ENCODE data around the gene IGSF21.

The IGSF21 gene

DNA sequence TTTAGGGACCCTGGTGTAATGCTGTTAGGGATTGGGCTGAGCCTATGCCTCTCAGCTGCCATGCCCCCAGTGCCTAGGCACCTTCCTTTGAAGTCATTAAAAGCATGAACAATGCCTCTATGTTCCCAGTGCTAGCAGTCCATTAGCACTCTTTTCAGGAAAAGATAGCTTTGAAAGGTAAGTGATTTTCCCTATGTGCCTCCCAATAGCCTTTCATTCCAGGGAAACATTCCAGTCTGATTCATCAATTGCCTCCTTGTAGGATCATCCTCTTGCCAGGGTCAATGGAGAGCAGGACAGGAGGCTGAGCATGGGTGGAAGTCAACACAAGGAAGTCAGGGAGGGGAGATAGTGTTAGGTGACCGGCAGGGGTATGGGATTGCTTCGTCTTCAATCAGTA is 8.6 kb upstream of the IGSF21 start:
- H3K27me3 ChIP-seq (ENCODE audit: insufficient read depth, poor library complexity, severe bottlenecking) = no peaks in the 10 kb centered on the region
- no peak for DNase-seq (ENCODE audit: low read depth in 1 of 2, low spot score in 1 of 2)

DNA sequence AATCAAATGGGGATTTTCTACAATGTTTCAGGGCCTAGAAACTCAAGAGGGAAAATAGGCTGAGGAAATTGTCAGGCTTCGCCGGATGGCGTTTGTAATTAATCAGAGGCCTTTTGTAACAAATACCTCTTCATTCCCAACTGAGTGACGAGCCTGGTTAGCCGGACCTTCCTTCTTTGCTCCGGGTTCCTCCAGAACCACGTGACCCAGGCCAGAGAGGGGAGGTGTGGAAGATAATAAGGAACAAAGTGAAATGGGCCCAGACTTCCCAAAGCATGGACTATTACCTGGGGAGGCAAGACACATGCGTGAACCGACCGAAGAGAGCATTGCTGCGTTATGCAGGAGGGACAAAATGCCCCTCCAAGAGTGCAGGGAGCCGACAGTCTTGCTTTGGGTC is 7.5 kb upstream of the IGSF21 start:
- Histone ChIP-seq H3K27ac (replicated peaks) (no peak overlapping the region), H3K4me3 (replicated peaks; ENCODE audit: insufficient read depth, low read length) (no peak overlapping the region), H3K27me3 (ENCODE audit: insufficient read depth, poor library complexity, severe bottlenecking) (no peaks in the 10 kb centered on the region)
- no peak for DNase-seq (ENCODE audit: low read depth in 1 of 2, low spot score in 1 of 2)
- no peak for TF ChIP-seq POLR2AphosphoS5 (IDR thresholded peaks at IDR 0.05; ENCODE audit: low read depth)
- no peak for TF ChIP-seq GABPA (IDR thresholded peaks at IDR 0.05; ENCODE audit: low read depth)
- TF ChIP-seq, protein P1, sequence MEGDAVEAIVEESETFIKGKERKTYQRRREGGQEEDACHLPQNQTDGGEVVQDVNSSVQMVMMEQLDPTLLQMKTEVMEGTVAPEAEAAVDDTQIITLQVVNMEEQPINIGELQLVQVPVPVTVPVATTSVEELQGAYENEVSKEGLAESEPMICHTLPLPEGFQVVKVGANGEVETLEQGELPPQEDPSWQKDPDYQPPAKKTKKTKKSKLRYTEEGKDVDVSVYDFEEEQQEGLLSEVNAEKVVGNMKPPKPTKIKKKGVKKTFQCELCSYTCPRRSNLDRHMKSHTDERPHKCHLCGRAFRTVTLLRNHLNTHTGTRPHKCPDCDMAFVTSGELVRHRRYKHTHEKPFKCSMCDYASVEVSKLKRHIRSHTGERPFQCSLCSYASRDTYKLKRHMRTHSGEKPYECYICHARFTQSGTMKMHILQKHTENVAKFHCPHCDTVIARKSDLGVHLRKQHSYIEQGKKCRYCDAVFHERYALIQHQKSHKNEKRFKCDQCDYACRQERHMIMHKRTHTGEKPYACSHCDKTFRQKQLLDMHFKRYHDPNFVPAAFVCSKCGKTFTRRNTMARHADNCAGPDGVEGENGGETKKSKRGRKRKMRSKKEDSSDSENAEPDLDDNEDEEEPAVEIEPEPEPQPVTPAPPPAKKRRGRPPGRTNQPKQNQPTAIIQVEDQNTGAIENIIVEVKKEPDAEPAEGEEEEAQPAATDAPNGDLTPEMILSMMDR (IDR thresholded peaks at IDR 0.05; ENCODE audit: insufficient read depth, low read length) = no peak

More for the DNA sequence above, 8.6 kb upstream of the IGSF21 start:
- no peak overlapping the region for H3K27ac ChIP-seq (replicated peaks)
- TF ChIP-seq, protein P2, sequence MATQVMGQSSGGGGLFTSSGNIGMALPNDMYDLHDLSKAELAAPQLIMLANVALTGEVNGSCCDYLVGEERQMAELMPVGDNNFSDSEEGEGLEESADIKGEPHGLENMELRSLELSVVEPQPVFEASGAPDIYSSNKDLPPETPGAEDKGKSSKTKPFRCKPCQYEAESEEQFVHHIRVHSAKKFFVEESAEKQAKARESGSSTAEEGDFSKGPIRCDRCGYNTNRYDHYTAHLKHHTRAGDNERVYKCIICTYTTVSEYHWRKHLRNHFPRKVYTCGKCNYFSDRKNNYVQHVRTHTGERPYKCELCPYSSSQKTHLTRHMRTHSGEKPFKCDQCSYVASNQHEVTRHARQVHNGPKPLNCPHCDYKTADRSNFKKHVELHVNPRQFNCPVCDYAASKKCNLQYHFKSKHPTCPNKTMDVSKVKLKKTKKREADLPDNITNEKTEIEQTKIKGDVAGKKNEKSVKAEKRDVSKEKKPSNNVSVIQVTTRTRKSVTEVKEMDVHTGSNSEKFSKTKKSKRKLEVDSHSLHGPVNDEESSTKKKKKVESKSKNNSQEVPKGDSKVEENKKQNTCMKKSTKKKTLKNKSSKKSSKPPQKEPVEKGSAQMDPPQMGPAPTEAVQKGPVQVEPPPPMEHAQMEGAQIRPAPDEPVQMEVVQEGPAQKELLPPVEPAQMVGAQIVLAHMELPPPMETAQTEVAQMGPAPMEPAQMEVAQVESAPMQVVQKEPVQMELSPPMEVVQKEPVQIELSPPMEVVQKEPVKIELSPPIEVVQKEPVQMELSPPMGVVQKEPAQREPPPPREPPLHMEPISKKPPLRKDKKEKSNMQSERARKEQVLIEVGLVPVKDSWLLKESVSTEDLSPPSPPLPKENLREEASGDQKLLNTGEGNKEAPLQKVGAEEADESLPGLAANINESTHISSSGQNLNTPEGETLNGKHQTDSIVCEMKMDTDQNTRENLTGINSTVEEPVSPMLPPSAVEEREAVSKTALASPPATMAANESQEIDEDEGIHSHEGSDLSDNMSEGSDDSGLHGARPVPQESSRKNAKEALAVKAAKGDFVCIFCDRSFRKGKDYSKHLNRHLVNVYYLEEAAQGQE (IDR thresholded peaks at IDR 0.05; ENCODE audit: insufficient replicate concordance, low read depth) = no peak
- no peak for TF ChIP-seq GABPA (IDR thresholded peaks at IDR 0.05; ENCODE audit: low read depth)
- no peak for TF ChIP-seq SPI1 (IDR thresholded peaks at IDR 0.05; ENCODE audit: borderline replicate concordance, low read depth)
- TF ChIP-seq POLR2AphosphoS5 (IDR thresholded peaks at IDR 0.05; ENCODE audit: low read depth) = no peak
- no peak overlapping the region for H3K4me3 ChIP-seq (replicated peaks; ENCODE audit: insufficient read depth, low read length)

DNA sequence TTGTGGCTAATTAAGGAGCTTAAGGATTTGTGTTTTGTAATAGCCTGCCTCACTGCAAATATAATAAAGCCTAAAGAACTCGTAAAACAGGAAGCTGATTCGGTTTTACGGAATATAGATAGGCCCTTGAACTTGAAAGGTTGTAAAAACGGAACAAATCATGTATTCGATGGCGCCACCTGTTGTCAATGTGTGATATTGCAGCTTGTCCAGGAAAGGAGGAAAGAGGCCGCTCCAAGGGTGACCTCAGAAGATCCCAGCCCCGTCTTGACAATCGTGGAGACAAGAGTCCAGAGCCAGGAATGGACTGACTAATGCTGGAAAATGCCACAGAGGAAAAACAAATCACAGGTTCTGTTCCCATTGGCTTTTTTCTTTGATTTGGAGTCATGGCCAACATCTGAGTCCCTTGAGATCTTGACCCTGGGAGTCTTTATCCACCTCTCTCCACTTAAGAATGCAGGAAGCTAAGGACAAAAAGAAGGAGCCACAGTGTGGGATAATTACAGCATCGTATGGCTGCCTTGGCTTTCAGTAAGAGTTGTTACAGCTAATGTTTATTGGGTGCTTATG is 7.0 kb upstream of the IGSF21 start:
- H3K4me3 ChIP-seq (replicated peaks; ENCODE audit: insufficient read depth, low read length) = no peak overlapping the region
- no peak overlapping the region for H3K27ac ChIP-seq (replicated peaks)
- H3K27me3 ChIP-seq (ENCODE audit: insufficient read depth, poor library complexity, severe bottlenecking) = no peaks in the 10 kb centered on the region
- peak; percentile 14 to 50 for DNase-seq (ENCODE audit: low read depth in 1 of 2, low spot score in 1 of 2)
- TF ChIP-seq, protein P1 (IDR thresholded peaks at IDR 0.05; ENCODE audit: insufficient read depth, low read length) = peak; percentile 49
- TF ChIP-seq, protein P2 (IDR thresholded peaks at IDR 0.05; ENCODE audit: insufficient replicate concordance, low read depth) = no peak

DNA sequence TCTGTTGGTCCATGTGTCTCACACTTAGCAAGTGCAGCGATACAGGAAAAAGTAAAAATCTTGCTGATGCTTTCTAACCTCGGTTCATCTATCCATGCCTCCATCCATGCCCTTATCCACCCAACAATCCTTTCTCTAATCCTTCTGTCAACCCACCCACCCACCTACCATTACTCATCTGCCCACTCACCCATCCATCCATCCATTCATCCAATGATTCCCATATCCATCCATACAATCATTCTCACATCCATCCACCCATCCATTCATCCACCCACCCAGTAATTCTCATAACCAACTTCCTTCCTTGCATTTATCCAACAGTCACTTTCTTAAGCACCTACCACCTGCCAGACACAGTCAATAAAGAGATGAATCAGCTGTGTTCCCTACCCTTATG is 6.1 kb upstream of the IGSF21 start:
- H3K27ac ChIP-seq (replicated peaks) = no peak overlapping the region
- TF ChIP-seq, protein P1 (IDR thresholded peaks at IDR 0.05; ENCODE audit: insufficient read depth, low read length) = no peak
- no peak for TF ChIP-seq GABPA (IDR thresholded peaks at IDR 0.05; ENCODE audit: low read depth)
- TF ChIP-seq, protein P2 (IDR thresholded peaks at IDR 0.05; ENCODE audit: insufficient replicate concordance, low read depth) = no peak
- TF ChIP-seq SPI1 (IDR thresholded peaks at IDR 0.05; ENCODE audit: borderline replicate concordance, low read depth) = no peak
- TF ChIP-seq POLR2AphosphoS5 (IDR thresholded peaks at IDR 0.05; ENCODE audit: low read depth) = no peak
- H3K27me3 ChIP-seq (ENCODE audit: insufficient read depth, poor library complexity, severe bottlenecking) = peaks cover 2% of the 10 kb centered on the region
- H3K4me3 ChIP-seq (replicated peaks; ENCODE audit: insufficient read depth, low read length) = no peak overlapping the region
- DNase-seq (ENCODE audit: low read depth in 1 of 2, low spot score in 1 of 2) = no peak
